Loucy (cell line): ENCODE results near the gene SEMA5A.

Source experiments
- H2AFZ ChIP-seq: fragments of 200-600 bp; sonication (generic); 2 replicates; pipeline ENCODE4 v1.6.0; 2016; ENCODE audit warnings: antibody characterized with exemption, mild to moderate bottlenecking, low read length, moderate library complexity
- H3F3A ChIP-seq: fragments of 200-600 bp; 2 replicates; pipeline ENCODE4 v1.6.0; 2016; ENCODE audit warnings: antibody characterized with exemption, low read depth, mild to moderate bottlenecking
- H3K27me3 ChIP-seq: fragments of 200-600 bp; sonication (generic); 2 replicates; pipeline ENCODE4 v1.6.1; 2014; ENCODE audit warnings: low read length, mild to moderate bottlenecking; ENCODE audit not compliant: insufficient read depth, poor library complexity, severe bottlenecking
- H3K36me3 ChIP-seq: fragments of 200-600 bp; sonication (generic); 2 replicates; pipeline ENCODE4 v1.6.1; 2016; ENCODE audit warnings: low read length; ENCODE audit not compliant: insufficient read depth
- H3K4me1 ChIP-seq: fragments of 200-600 bp; sonication (generic); 2 replicates; pipeline ENCODE4 v1.5.1; 2014; ENCODE audit warnings: low read length, mild to moderate bottlenecking; ENCODE audit not compliant: insufficient read depth, poor library complexity, severe bottlenecking
- H3K4me2 ChIP-seq: fragments of 200-600 bp; sonication (generic); 2 replicates; pipeline ENCODE4 v1.6.0; 2014; ENCODE audit warnings: antibody characterized with exemption, low read length, low read depth, mild to moderate bottlenecking; ENCODE audit not compliant: poor library complexity, severe bottlenecking
- H3K4me3 ChIP-seq: fragments of 200-600 bp; sonication (generic); 2 replicates; pipeline ENCODE4 v1.5.1; 2014; ENCODE audit warnings: low read length, mild to moderate bottlenecking, mixed read lengths; ENCODE audit not compliant: poor library complexity, severe bottlenecking
- H3K79me2 ChIP-seq: fragments of 200-600 bp; sonication (generic); 2 replicates; pipeline ENCODE4 v1.6.1; 2014; ENCODE audit warnings: low read length; ENCODE audit not compliant: insufficient read depth
- H3K9ac ChIP-seq: fragments of 200-600 bp; sonication (generic); 2 replicates; pipeline ENCODE4 v1.6.0; 2014; ENCODE audit warnings: mild to moderate bottlenecking, low read depth, low read length, moderate library complexity; ENCODE audit not compliant: poor library complexity, severe bottlenecking
- H3K9me2 ChIP-seq: fragments of 200-600 bp; sonication (generic); replicated peaks from 2 replicates; pipeline ENCODE4 v1.6.1; 2016; ENCODE audit warnings: low read depth, low read length, mixed read lengths
- H3K9me3 ChIP-seq: fragments of 200-600 bp; sonication (generic); 2 replicates; pipeline ENCODE4 v1.6.1; 2014; ENCODE audit warnings: mild to moderate bottlenecking, antibody characterized with exemption, low read length, low read depth; ENCODE audit not compliant: insufficient read depth
- H4K20me1 ChIP-seq: fragments of 200-600 bp; sonication (generic); 2 replicates; pipeline ENCODE4 v1.6.0; 2014; ENCODE audit warnings: antibody characterized with exemption, low read length, mild to moderate bottlenecking; ENCODE audit not compliant: insufficient read depth, poor library complexity, severe bottlenecking
- EZH2phosphoT487 ChIP-seq: fragments of 200-600 bp; IDR thresholded peaks from 2 replicates; pipeline ENCODE4 v1.6.1; 2018; ENCODE audit warnings: antibody characterized with exemption, mild to moderate bottlenecking, moderate library complexity, borderline replicate concordance
- TF ChIP-seq, protein P1 (sequence below): fragments of 200-600 bp; sonication (generic); conservative IDR thresholded peaks from 2 replicates; pipeline ENCODE4 v1.5.1; 2014; ENCODE audit warnings: mild to moderate bottlenecking, antibody characterized with exemption, low read length

SEMA5A gene

DNA sequence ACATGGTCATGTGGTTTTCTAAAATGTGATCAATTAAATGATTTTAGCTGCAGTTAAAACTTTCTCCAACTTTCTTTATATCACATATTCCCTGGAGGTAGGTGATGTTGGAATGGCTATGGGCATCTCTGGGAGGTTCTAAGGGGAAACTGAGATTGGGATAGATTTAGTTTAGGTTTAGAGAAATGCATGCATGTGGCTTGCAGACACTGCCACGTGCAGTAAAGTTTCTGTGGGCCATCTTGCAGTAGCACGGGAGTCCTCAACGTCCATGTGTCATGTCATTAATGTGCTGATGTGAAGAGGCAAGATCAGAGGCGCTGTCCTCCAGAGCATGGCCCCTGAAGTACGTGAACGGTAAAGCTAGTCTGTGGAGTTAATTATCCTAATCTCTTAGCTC is 532.7 kb downstream of the SEMA5A start:
- Histone ChIP-seq H3F3A (no peaks in the 10 kb centered on the region), H2AFZ (no peak overlapping the region), H3K27me3 (no peaks in the 10 kb centered on the region), H3K9me2 (no peaks in the 10 kb centered on the region), H3K36me3 (no peaks in the 10 kb centered on the region), H3K4me2 (no peak overlapping the region), H3K79me2 (no peaks in the 10 kb centered on the region), H3K9me3 (no peaks in the 10 kb centered on the region), H4K20me1 (no peaks in the 10 kb centered on the region), H3K9ac (no peak overlapping the region), H3K4me1 (peaks cover 28% of the 10 kb centered on the region), H3K4me3 (no peak overlapping the region)
- TF ChIP-seq EZH2phosphoT487, result no peak
- TF ChIP-seq, protein P1, sequence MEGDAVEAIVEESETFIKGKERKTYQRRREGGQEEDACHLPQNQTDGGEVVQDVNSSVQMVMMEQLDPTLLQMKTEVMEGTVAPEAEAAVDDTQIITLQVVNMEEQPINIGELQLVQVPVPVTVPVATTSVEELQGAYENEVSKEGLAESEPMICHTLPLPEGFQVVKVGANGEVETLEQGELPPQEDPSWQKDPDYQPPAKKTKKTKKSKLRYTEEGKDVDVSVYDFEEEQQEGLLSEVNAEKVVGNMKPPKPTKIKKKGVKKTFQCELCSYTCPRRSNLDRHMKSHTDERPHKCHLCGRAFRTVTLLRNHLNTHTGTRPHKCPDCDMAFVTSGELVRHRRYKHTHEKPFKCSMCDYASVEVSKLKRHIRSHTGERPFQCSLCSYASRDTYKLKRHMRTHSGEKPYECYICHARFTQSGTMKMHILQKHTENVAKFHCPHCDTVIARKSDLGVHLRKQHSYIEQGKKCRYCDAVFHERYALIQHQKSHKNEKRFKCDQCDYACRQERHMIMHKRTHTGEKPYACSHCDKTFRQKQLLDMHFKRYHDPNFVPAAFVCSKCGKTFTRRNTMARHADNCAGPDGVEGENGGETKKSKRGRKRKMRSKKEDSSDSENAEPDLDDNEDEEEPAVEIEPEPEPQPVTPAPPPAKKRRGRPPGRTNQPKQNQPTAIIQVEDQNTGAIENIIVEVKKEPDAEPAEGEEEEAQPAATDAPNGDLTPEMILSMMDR, result no peak

DNA sequence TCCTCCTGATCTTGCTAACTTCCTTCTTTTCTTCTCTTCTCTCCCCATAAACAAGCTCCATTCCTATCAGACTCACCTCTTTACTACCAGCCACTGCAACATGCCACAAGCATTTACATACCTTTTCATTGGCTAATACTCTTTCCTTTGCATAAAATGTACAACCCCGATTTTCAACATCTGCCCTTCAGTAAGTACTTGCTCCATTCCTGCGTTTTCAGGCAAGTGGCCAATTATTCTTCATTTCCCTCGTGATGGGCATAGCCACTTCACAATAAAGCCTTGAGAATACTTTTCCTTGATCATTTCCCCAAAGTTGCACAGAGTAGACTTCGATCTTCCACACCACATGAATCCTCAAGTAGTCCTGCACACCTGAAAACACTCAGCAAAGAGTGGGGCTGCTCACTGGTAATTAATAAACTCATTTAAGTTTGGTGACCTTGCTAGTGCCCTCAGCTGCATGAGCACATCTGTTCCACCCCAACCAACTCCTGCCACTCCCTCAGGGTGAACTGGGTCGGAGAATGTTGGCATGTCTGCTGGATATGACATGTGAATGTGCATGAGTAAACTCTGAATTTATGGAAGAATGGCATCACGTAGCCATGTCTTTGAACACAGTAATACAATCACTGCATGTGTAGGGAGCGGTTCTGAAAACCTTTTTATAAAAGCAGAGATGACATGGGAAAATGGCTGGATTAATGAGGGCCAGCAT is 535.8 kb downstream of the SEMA5A start:
- H3K27me3 ChIP-seq, result no peaks in the 10 kb centered on the region
- H3K4me2 ChIP-seq, result no peak overlapping the region
- H3K79me2 ChIP-seq, result no peaks in the 10 kb centered on the region
- no peak overlapping the region for H3K4me3 ChIP-seq
- peaks cover 11% of the 10 kb centered on the region for H3K4me1 ChIP-seq
- H3K9me2 ChIP-seq, result no peaks in the 10 kb centered on the region
- H3F3A ChIP-seq, result no peaks in the 10 kb centered on the region
- H3K9me3 ChIP-seq, result no peaks in the 10 kb centered on the region
- no peaks in the 10 kb centered on the region for H4K20me1 ChIP-seq
- H3K9ac ChIP-seq, result no peak overlapping the region
- no peaks in the 10 kb centered on the region for H3K36me3 ChIP-seq
- TF ChIP-seq, protein P1, result no peak
- no peak for TF ChIP-seq EZH2phosphoT487
- no peak overlapping the region for H2AFZ ChIP-seq

GRCh38 chr5:8997542-8998070 is 548.3 kb downstream of the SEMA5A start:
- no peaks in the 10 kb centered on the region for H3K79me2 ChIP-seq
- no peaks in the 10 kb centered on the region for H3F3A ChIP-seq
- H3K9me3 ChIP-seq, result no peaks in the 10 kb centered on the region
- no peak overlapping the region for H3K4me3 ChIP-seq
- no peak overlapping the region for H2AFZ ChIP-seq
- no peaks in the 10 kb centered on the region for H4K20me1 ChIP-seq
- H3K36me3 ChIP-seq, result no peaks in the 10 kb centered on the region
- H3K27me3 ChIP-seq, result no peaks in the 10 kb centered on the region
- TF ChIP-seq, protein P1, result no peak
- TF ChIP-seq EZH2phosphoT487, result no peak
- no peak overlapping the region for H3K9ac ChIP-seq
- H3K4me2 ChIP-seq, result no peak overlapping the region
- no peaks in the 10 kb centered on the region for H3K9me2 ChIP-seq
- H3K4me1 ChIP-seq, result no peaks in the 10 kb centered on the region
